NAMALWA (cell line): ENCODE measurements around the gene SHC2.
"Not testable (repeated sequence)": the region's sequence is repeated elsewhere in the genome, so short reads cannot be mapped to it uniquely, and the experiment has no call there.

Experiments
- DNase-seq: peaks from one replicate; pipeline ENCODE4 v3.0.0-alpha.2; 2015; ENCODE audit warnings: low spot score

The SHC2 gene

GRCh38 chr19:406135-406781 lies 54.6 kb downstream of the SHC2 start:
- no peak for DNase-seq

- DNase-seq, result no peak
Measured at GRCh38 chr19:405121-405965, 55.5 kb downstream of the SHC2 start.

GRCh38 chr19:403221-404027 lies 57.4 kb downstream of the SHC2 start:
- no peak for DNase-seq

- DNase-seq, result no peak
Measured at GRCh38 chr19:402786-403185, 58.0 kb downstream of the SHC2 start.

- DNase-seq, result no peak
Measured at GRCh38 chr19:401866-402511, 58.8 kb downstream of the SHC2 start.

- DNase-seq, result no peak
Measured at GRCh38 chr19:400976-401865, 59.6 kb downstream of the SHC2 start.

GRCh38 chr19:399370-399769 lies 61.5 kb downstream of the SHC2 start:
- DNase-seq, result no peak

- no peak for DNase-seq
Measured at GRCh38 chr19:398719-399118, 62.1 kb downstream of the SHC2 start.

- DNase-seq, result no peak
Measured at GRCh38 chr19:397941-398706, 62.7 kb downstream of the SHC2 start.

- no peak for DNase-seq
Measured at GRCh38 chr19:397321-397720, 63.5 kb downstream of the SHC2 start.

- DNase-seq, result no peak
Measured at GRCh38 chr19:395467-395866, 65.4 kb downstream of the SHC2 start.

GRCh38 chr19:394857-395256 lies 66.0 kb downstream of the SHC2 start:
- not testable (repeated sequence) for DNase-seq

- DNase-seq, result not testable (repeated sequence)
Measured at GRCh38 chr19:393560-393959, 67.3 kb downstream of the SHC2 start.

- DNase-seq, result no peak
Measured at GRCh38 chr19:392375-392970, 68.4 kb downstream of the SHC2 start.

- DNase-seq, result no peak
Measured at GRCh38 chr19:391726-392374, 69.0 kb downstream of the SHC2 start.

GRCh38 chr19:391207-391557 lies 69.7 kb downstream of the SHC2 start:
- DNase-seq, result no peak

GRCh38 chr19:390386-391206 lies 70.2 kb downstream of the SHC2 start:
- no peak for DNase-seq

GRCh38 chr19:389935-390289 lies 70.9 kb downstream of the SHC2 start:
- DNase-seq, result no peak
